Body of pancreas (tissue), 4 donors: ENCODE data around the gene SPATA4. TPM values are rescaled to one million over a fixed set of nuclear protein-coding genes. Genes with fewer than 3 reads are reported as not detected.
A peak's percentile ranks its signal among the peaks of the same experiment; 100 is the strongest.

ENCODE experiments used
- ATAC-seq: fragments of 150-250 bp; one replicate; pipeline ENCODE4 v1.9.1; 2016
- DNase-seq, 4 donors: peaks; one replicate each; pipeline ENCODE4 v3.0.0-alpha.2; 2019
- H3K27ac ChIP-seq, 4 donors: fragments of 200-600 bp; sonication (generic); 1 replicate in 3 of 4; 2 replicates in 1 of 4; pipeline versions ENCODE4 v1.5.1 to v1.6.1; 2016 to 2019; ENCODE audit warnings: mild to moderate bottlenecking in 1 of 4, mixed read lengths in 1 of 4, moderate library complexity in 1 of 4
- H3K27me3 ChIP-seq, 2 donors: fragments of 200-600 bp; sonication (generic); one replicate each; pipeline ENCODE4 v1.6.0; 2016; ENCODE audit warnings: mild to moderate bottlenecking in 1 of 2
- H3K36me3 ChIP-seq, 2 donors: fragments of 200-600 bp; sonication (generic); replicated peaks in 1 of 2; 2 replicates each; pipeline ENCODE4 v1.5.1; 2016; ENCODE audit warnings: low read depth in 2 of 2; ENCODE audit not compliant: insufficient read depth in 1 of 2
- H3K4me1 ChIP-seq: fragments of 200-600 bp; sonication (generic); one replicate; pipeline ENCODE4 v1.6.0; 2016
- H3K4me3 ChIP-seq, 2 donors: fragments of 200-600 bp; sonication (generic); 1 replicate in 1 of 2; 2 replicates in 1 of 2; pipeline ENCODE4 v1.5.1; 2016 to 2019
- H3K9me3 ChIP-seq, 3 donors: fragments of 200-600 bp; sonication (generic); 1 replicate in 2 of 3; 2 replicates in 1 of 3; pipeline ENCODE4 v1.5.1; 2016
- POLR2A ChIP-seq, 3 donors: fragments of 450-650 bp; IDR thresholded peaks; one replicate each; pipeline ENCODE4 v1.6.1; 2016; ENCODE audit warnings: antibody characterized with exemption in 3 of 3, mild to moderate bottlenecking in 2 of 3
- WGBS, 2 donors: methylation state at CpG; one replicate each; pipeline ENCODE4 v1.1.5; 2017; 5-methylcytosine and 5-hydroxymethylcytosine counted together
- intact Hi-C: fragments of 100-400 bp; cut with DNase I; formaldehyde crosslinking; loops from one replicate; pipeline ENCODE4 v1.15.1; 2023
- total RNA-seq, 2 donors: library from RNA; depleted of rRNA; stranded (reverse); fragments of >200 nt; gene quantifications; one replicate each; pipeline ENCODE4 v1.1.0, GENCODE V29; 2016
- TF ChIP-seq, protein P1 (sequence below), 7 experiments: fragments of 450-650 bp in 4 of 7; fragments of 200-600 bp in 3 of 7; sonication (generic) in 3 of 7; IDR thresholded peaks; one replicate each; pipeline ENCODE4 v1.5.1; 2016 to 2019; ENCODE audit warnings: antibody characterized with exemption in 7 of 7

The SPATA4 gene
- total RNA-seq, 2 donors from 2014 or later = not detected

DNA sequence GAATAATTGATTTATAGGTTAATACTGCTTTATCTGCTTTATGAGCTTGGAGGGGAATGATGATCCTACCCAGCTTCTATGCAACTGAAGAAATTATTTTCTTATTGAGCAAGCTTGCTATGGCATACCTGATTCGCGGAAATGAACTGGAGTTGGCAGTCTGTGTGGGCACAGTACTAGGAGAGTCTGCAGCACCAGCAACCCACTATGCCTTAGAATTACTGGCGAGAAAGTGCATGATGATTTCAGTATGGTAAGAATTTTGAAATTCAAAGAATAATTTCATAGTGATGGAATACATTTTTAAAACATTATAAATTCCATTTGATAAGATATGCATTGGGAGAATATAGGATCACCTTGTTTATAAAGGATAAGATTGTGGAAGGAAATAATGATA lies 32.3 kb downstream of the SPATA4 start:
- TF ChIP-seq, protein P1, sequence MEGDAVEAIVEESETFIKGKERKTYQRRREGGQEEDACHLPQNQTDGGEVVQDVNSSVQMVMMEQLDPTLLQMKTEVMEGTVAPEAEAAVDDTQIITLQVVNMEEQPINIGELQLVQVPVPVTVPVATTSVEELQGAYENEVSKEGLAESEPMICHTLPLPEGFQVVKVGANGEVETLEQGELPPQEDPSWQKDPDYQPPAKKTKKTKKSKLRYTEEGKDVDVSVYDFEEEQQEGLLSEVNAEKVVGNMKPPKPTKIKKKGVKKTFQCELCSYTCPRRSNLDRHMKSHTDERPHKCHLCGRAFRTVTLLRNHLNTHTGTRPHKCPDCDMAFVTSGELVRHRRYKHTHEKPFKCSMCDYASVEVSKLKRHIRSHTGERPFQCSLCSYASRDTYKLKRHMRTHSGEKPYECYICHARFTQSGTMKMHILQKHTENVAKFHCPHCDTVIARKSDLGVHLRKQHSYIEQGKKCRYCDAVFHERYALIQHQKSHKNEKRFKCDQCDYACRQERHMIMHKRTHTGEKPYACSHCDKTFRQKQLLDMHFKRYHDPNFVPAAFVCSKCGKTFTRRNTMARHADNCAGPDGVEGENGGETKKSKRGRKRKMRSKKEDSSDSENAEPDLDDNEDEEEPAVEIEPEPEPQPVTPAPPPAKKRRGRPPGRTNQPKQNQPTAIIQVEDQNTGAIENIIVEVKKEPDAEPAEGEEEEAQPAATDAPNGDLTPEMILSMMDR (IDR thresholded peaks at IDR 0.05) = no peak
- TF ChIP-seq POLR2A (IDR thresholded peaks at IDR 0.05) = no peak
- 93 to 95% methylated on average over 3 of the region's 3 CpGs for WGBS, 2 donors
- intact Hi-C loops = no loop called here

DNA sequence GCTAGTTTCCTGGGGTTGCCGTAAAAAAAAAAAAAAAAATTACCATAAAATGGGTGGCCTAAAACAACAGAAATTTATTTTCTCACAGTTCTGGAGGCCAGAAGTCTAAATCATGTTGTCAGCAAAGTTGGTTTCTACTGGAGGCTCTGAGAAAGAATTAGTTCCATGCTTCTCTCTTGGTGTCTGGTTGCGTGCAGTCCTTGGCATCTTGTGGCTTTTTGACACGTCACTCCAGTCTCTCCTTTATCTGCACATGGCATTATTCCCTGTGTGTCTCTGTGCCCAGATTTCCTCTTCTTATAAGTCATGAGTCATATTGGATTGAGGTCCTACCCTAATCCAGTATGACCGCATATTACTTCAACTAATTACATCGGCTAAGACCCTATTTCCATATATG lies 38.7 kb downstream of the SPATA4 start:
- Histone ChIP-seq H3K9me3 (no peaks in the 10 kb centered on the region), H3K4me3 (no peak overlapping the region), H3K27ac (no peak overlapping the region), H3K36me3 (no peaks in the 10 kb centered on the region), H3K4me1 (no peaks in the 10 kb centered on the region), H3K27me3 (no peaks in the 10 kb centered on the region)
- no peak for ATAC-seq
- WGBS, 2 donors = 88 to 96% methylated on average over 5 of the region's 5 CpGs
- intact Hi-C loops = no loop called here
- DNase-seq = no peak
- TF ChIP-seq POLR2A (IDR thresholded peaks at IDR 0.05) = no peak
- TF ChIP-seq, protein P1 (IDR thresholded peaks at IDR 0.05) = no peak

More for the DNA sequence above, 32.3 kb downstream of the SPATA4 start:
- ATAC-seq (no peak), DNase-seq (no peak)
- H3K36me3 ChIP-seq = no peaks in the 10 kb centered on the region
- no peaks in the 10 kb centered on the region for H3K4me1 ChIP-seq
- no peaks in the 10 kb centered on the region for H3K9me3 ChIP-seq
- H3K27me3 ChIP-seq = no peaks in the 10 kb centered on the region
- H3K27ac ChIP-seq = no peak overlapping the region
- no peak overlapping the region for H3K4me3 ChIP-seq

DNA sequence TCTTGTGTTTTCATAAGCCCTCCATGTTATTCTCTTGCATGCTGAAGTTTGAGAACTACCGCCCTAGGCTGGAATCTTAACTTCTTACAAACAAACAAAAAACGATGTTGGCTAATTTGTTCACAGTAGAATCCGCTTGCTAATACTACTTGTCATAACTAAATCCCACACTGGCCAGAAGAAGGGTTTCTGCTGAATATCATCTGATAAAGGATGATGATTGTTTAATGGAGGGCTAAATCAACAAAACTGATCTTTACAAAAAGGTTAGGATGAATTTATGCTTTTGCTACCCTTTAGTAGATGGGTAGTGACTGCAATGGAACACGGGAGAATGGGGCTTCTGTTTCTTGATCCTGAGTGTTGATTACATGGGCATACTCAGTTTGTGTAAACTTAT lies 42.3 kb downstream of the SPATA4 start:
- H3K9me3 ChIP-seq = no peaks in the 10 kb centered on the region
- H3K27ac ChIP-seq = no peak overlapping the region
- no peak for TF ChIP-seq POLR2A (IDR thresholded peaks at IDR 0.05)
- TF ChIP-seq, protein P1 (IDR thresholded peaks at IDR 0.05) = no peak
- no peaks in the 10 kb centered on the region for H3K36me3 ChIP-seq
- 76 to 78% methylated on average over 4 of the region's 4 CpGs for WGBS, 2 donors
- no peak for ATAC-seq
- intact Hi-C loops = no loop called here
- H3K4me3 ChIP-seq = no peak overlapping the region
- H3K4me1 ChIP-seq = no peaks in the 10 kb centered on the region
- DNase-seq = no peak
- no peaks in the 10 kb centered on the region for H3K27me3 ChIP-seq

DNA sequence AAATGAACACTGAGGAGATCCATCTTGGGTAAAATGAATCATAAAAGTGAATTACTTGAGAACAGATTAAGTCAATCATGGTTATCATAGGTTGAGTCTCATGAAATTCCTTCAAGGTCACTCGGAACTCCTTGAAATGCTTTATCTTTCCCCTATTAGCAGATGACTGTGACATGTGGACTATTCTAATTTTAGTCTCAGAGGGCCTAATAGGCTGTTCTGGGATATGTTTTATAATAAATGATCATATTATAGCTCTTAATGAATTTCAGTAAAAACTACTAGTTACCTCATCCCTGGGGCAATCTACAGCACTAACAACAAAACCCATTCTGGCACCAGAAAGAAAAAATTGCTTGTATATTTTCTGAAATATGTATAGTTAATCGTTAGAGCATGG lies 44.7 kb downstream of the SPATA4 start:
- H3K36me3 ChIP-seq = no peaks in the 10 kb centered on the region
- H3K4me3 ChIP-seq = no peak overlapping the region
- TF ChIP-seq, protein P1 (IDR thresholded peaks at IDR 0.05) = no peak
- no peak for TF ChIP-seq POLR2A (IDR thresholded peaks at IDR 0.05)
- no peak for DNase-seq
- no peaks in the 10 kb centered on the region for H3K4me1 ChIP-seq
- H3K27me3 ChIP-seq = no peaks in the 10 kb centered on the region
- H3K27ac ChIP-seq = no peak overlapping the region
- H3K9me3 ChIP-seq = no peaks in the 10 kb centered on the region
- no peak for ATAC-seq
- 57 to 72% methylated on average over 2 of the region's 2 CpGs for WGBS, 2 donors
- intact Hi-C loops = no loop called here

DNA sequence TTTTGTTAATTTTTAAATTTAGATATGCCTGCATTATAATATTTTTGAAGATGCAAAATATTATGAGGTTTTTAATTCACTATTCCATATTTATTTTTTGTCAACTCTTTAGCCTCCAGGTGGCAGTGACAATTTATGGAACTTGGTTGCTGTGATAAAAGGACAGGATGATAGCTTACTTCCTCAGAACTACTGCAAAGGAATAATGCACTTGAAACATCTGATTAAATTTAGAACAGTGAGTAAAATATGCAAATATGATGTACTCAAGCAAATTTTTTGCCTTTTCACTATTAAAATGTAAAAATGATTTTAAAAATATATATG lies 45.1 kb downstream of the SPATA4 start:
- no peaks in the 10 kb centered on the region for H3K4me1 ChIP-seq
- no peak overlapping the region for H3K4me3 ChIP-seq
- H3K36me3 ChIP-seq = no peaks in the 10 kb centered on the region
- no peak overlapping the region for H3K27ac ChIP-seq
- no peaks in the 10 kb centered on the region for H3K9me3 ChIP-seq
- no peaks in the 10 kb centered on the region for H3K27me3 ChIP-seq
- DNase-seq (no peak), ATAC-seq (no peak)
- no peak for TF ChIP-seq POLR2A (IDR thresholded peaks at IDR 0.05)
- TF ChIP-seq, protein P1 (IDR thresholded peaks at IDR 0.05) = peak in 3 of 7 experiments; percentile 28 to 33 (median 29)
- intact Hi-C loops = no loop called here
